OCI-M2 (cell line): ENCODE results near the gene ZNF609.
"Not testable (repeated sequence)": the region's sequence is repeated elsewhere in the genome, so short reads cannot be mapped to it uniquely, and the experiment has no call there.

ENCODE experiments used
- DNase-seq: peaks from one replicate; lab custom pipeline; 2025; ENCODE audit not compliant: unreplicated experiment; lab: John Stamatoyannopoulos, UW

The ZNF609 gene

GRCh38 chr15:64617727-64618126 is 157.3 kb downstream of the ZNF609 start:
- no peak for DNase-seq

- no peak for DNase-seq
These were observed 157.8 kb downstream of the ZNF609 start for GRCh38 chr15:64618138-64618537.

- no peak for DNase-seq
These were observed 158.2 kb downstream of the ZNF609 start for GRCh38 chr15:64618540-64618939.

- DNase-seq = no peak
These were observed 159.8 kb downstream of the ZNF609 start for GRCh38 chr15:64619880-64620839.

- no peak for DNase-seq
These were observed 160.7 kb downstream of the ZNF609 start for GRCh38 chr15:64621056-64621455.

- no peak for DNase-seq
These were observed 162.3 kb downstream of the ZNF609 start for GRCh38 chr15:64622410-64623260.

GRCh38 chr15:64623347-64623996 is 163.1 kb downstream of the ZNF609 start:
- no peak for DNase-seq

- no peak for DNase-seq
These were observed 163.9 kb downstream of the ZNF609 start for GRCh38 chr15:64624242-64624641.

- DNase-seq = no peak
These were observed 168.7 kb downstream of the ZNF609 start for GRCh38 chr15:64629063-64629462.

GRCh38 chr15:64630396-64631107 is 170.2 kb downstream of the ZNF609 start:
- no peak for DNase-seq

- DNase-seq = not testable (repeated sequence)
These were observed 172.3 kb downstream of the ZNF609 start for GRCh38 chr15:64632639-64633038.

GRCh38 chr15:64633332-64633731 is 173.0 kb downstream of the ZNF609 start:
- no peak for DNase-seq

- DNase-seq = peak; percentile 13
These were observed 173.6 kb downstream of the ZNF609 start for GRCh38 chr15:64634027-64634426.

GRCh38 chr15:64634576-64635498 is 174.5 kb downstream of the ZNF609 start:
- DNase-seq = no peak

GRCh38 chr15:64635499-64636495 is 175.4 kb downstream of the ZNF609 start:
- DNase-seq = no peak

GRCh38 chr15:64636556-64636955 is 176.2 kb downstream of the ZNF609 start:
- DNase-seq = no peak

- DNase-seq = no peak
These were observed 177.0 kb downstream of the ZNF609 start for GRCh38 chr15:64637412-64637811.

GRCh38 chr15:64639744-64640143 is 179.4 kb downstream of the ZNF609 start:
- DNase-seq = not testable (repeated sequence)
